ENCODE measurements around the gene ATF6. TPM values are rescaled to one million over a fixed set of nuclear protein-coding genes. Genes with fewer than 3 reads are reported as not detected.

Gene ATF6
- total RNA-seq, 1 experiment from 2014 or later = 16.4 TPM

DNA sequence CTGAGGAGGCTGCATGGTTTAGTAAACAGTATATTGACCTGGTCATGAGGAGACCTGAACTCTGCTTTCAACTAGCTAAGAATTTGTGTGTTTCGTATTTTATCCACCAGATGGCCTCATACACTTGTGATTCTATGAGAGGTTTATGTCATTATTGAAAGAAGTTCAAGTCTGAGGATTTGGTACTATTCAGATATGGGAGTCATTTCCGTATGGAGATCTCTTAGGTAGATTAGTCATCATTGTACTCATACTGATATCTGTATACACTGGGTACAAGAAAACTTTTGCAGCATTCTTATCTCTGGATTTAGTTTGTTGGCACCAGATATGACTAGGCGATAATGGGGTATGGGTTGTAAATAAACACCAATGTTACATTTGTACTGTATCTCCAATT lies 26.6 kb downstream of the ATF6 start:
- no peak overlapping the region for H3K4me3 ChIP-seq (ENCODE audit: low read depth in 2 of 2, low read length in 2 of 2)
- CTCF ChIA-PET = interaction anchor here (0.6 to 3.0 kb wide), 9 partner anchors 15 to 256 kb away, joined by 3 to 99 read pairs (median 4); partner anchors contain the start of gene OLFML2B
- intact Hi-C loops (cut with micrococcal nuclease; ENCODE audit: unreplicated experiment) (loop anchor here (2.0 kb wide), 1 partner anchor 244 kb away; no protein-coding TSS in a partner anchor), in situ Hi-C loops (cut with HindIII; ENCODE audit: low pct_unique_long_range_greater_than_20kb, low sequenced_read_pairs) (no loop called here)
- DNase-seq (ENCODE audit: low read depth, low spot score) = peak; percentile 62
- peak; percentile 90 for ATAC-seq
- BruUV-seq (replicated peaks) = no TSS peak
- H3K27me3 ChIP-seq (ENCODE audit: control insufficient read depth, insufficient read depth, low read length) = no peaks in the 10 kb centered on the region
- TF ChIP-seq, protein P1, sequence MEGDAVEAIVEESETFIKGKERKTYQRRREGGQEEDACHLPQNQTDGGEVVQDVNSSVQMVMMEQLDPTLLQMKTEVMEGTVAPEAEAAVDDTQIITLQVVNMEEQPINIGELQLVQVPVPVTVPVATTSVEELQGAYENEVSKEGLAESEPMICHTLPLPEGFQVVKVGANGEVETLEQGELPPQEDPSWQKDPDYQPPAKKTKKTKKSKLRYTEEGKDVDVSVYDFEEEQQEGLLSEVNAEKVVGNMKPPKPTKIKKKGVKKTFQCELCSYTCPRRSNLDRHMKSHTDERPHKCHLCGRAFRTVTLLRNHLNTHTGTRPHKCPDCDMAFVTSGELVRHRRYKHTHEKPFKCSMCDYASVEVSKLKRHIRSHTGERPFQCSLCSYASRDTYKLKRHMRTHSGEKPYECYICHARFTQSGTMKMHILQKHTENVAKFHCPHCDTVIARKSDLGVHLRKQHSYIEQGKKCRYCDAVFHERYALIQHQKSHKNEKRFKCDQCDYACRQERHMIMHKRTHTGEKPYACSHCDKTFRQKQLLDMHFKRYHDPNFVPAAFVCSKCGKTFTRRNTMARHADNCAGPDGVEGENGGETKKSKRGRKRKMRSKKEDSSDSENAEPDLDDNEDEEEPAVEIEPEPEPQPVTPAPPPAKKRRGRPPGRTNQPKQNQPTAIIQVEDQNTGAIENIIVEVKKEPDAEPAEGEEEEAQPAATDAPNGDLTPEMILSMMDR (IDR thresholded peaks at IDR 0.05) = peak; percentile 61; the same call in 1 of the 2 replicates
- TF ChIP-seq POLR2AphosphoS5 (IDR thresholded peaks at IDR 0.05; ENCODE audit: low read depth, low read length) (no peak), TCF7L2 (IDR thresholded peaks at IDR 0.05; ENCODE audit: low read depth, low read length) (no peak)
- 0 out of 2 replicates have a peak, but pooled peaks cover 2% of the 10 kb centered on the region for H3K36me3 ChIP-seq (ENCODE audit: control insufficient read depth, insufficient read depth, low read length)
- H3K9me3 ChIP-seq (ENCODE audit: control insufficient read depth, insufficient read depth, low read depth, low read length) = no peaks in the 10 kb centered on the region
- no peaks in the 10 kb centered on the region for H3K4me1 ChIP-seq (ENCODE audit: control insufficient read depth, insufficient read depth, low read length)
- POLR2A ChIA-PET = interaction anchor here (0.7 kb wide), 1 partner anchor 36 kb away, joined by 3 read pairs; no protein-coding TSS in a partner anchor
- no peak overlapping the region for H3K27ac ChIP-seq (ENCODE audit: low read length)

DNA sequence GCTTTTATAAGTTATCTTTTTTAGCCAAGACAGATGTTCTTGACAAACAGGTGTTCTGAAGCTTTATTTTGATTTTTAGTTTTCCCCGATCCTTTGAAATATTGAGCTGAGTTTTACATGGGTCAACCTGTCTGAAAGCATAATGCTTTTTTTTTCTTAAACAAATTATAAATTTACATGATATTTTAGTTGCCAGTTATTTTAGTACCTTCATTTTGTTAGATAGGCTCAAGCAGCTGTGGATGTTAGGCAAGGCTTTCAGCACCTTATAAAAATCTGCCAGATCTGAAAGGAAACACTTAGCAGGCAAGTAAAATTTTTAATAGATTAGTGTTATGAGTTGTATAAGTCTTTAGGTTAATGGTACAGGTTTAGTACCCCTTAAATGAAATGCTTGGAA lies 33.7 kb downstream of the ATF6 start:
- CTCF ChIA-PET = no interaction called here

More for the DNA sequence above, 33.7 kb downstream of the ATF6 start:
- Histone ChIP-seq H3K4me3 (ENCODE audit: low read depth in 2 of 2, low read length in 2 of 2) (no peak overlapping the region), H3K9me3 (ENCODE audit: control insufficient read depth, insufficient read depth, low read depth, low read length) (no peaks in the 10 kb centered on the region), H3K27ac (ENCODE audit: low read length) (no peak overlapping the region), H3K4me1 (ENCODE audit: control insufficient read depth, insufficient read depth, low read length) (no peaks in the 10 kb centered on the region), H3K27me3 (ENCODE audit: control insufficient read depth, insufficient read depth, low read length) (no peaks in the 10 kb centered on the region), H3K36me3 (ENCODE audit: control insufficient read depth, insufficient read depth, low read length) (no peaks in the 10 kb centered on the region)
- BruUV-seq (replicated peaks) = no TSS peak
- DNase-seq (ENCODE audit: low read depth, low spot score) (no peak), ATAC-seq (no peak)
- in situ Hi-C loops (cut with HindIII; ENCODE audit: low pct_unique_long_range_greater_than_20kb, low sequenced_read_pairs) (no loop called here), intact Hi-C loops (cut with micrococcal nuclease; ENCODE audit: unreplicated experiment) (no loop called here)
- POLR2A ChIA-PET = no interaction called here
- TF ChIP-seq, protein P2, sequence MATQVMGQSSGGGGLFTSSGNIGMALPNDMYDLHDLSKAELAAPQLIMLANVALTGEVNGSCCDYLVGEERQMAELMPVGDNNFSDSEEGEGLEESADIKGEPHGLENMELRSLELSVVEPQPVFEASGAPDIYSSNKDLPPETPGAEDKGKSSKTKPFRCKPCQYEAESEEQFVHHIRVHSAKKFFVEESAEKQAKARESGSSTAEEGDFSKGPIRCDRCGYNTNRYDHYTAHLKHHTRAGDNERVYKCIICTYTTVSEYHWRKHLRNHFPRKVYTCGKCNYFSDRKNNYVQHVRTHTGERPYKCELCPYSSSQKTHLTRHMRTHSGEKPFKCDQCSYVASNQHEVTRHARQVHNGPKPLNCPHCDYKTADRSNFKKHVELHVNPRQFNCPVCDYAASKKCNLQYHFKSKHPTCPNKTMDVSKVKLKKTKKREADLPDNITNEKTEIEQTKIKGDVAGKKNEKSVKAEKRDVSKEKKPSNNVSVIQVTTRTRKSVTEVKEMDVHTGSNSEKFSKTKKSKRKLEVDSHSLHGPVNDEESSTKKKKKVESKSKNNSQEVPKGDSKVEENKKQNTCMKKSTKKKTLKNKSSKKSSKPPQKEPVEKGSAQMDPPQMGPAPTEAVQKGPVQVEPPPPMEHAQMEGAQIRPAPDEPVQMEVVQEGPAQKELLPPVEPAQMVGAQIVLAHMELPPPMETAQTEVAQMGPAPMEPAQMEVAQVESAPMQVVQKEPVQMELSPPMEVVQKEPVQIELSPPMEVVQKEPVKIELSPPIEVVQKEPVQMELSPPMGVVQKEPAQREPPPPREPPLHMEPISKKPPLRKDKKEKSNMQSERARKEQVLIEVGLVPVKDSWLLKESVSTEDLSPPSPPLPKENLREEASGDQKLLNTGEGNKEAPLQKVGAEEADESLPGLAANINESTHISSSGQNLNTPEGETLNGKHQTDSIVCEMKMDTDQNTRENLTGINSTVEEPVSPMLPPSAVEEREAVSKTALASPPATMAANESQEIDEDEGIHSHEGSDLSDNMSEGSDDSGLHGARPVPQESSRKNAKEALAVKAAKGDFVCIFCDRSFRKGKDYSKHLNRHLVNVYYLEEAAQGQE (IDR thresholded peaks at IDR 0.05; ENCODE audit: insufficient read depth in 1 of 2, low read depth in 2 of 2, low read length in 1 of 2) = no peak
- TF ChIP-seq SIN3A (IDR thresholded peaks at IDR 0.05; ENCODE audit: borderline replicate concordance, insufficient read depth, low read depth, low read length) = no peak
- TF ChIP-seq, protein P1 (IDR thresholded peaks at IDR 0.05) = no peak
- TF ChIP-seq TCF7L2 (IDR thresholded peaks at IDR 0.05; ENCODE audit: low read depth, low read length) = no peak
- TF ChIP-seq POLR2AphosphoS5 (IDR thresholded peaks at IDR 0.05; ENCODE audit: low read depth, low read length) = no peak

Data from Panc1 (cell line).